PC-3 (cell line): ENCODE measurements around the gene SLC25A51. TPM values are rescaled to one million over a fixed set of nuclear protein-coding genes. Genes with fewer than 3 reads are reported as not detected.

Source experiments
- ATAC-seq: fragments of 200-7000 bp; cut with Tn5 transposase; 2 replicates; pipeline ENCODE4 v1.9.1; 2020; ENCODE audit warnings: mild to moderate bottlenecking, moderate library complexity
- BruUV-seq: library from RNA; stranded (reverse); fragments of 400-500 nt; replicated peaks from 2 replicates; lab custom pipeline; 2021; lab: Mats Ljungman, UMichigan
- CTCF ChIA-PET: fragments of 300-600 bp; sonication (Branson Sonifier 250); formaldehyde crosslinking; loops from one replicate; lab custom pipeline; 2022; ENCODE audit warnings: antibody characterized with exemption; lab: Charles Lee
- POLR2A ChIA-PET: fragments of 300-600 bp; sonication (Branson Sonifier 250); formaldehyde crosslinking; loops from one replicate; lab custom pipeline; 2022; ENCODE audit warnings: antibody characterized with exemption; ENCODE audit not compliant: unreplicated experiment; lab: Charles Lee
- DNase-seq: peaks from one replicate; pipeline ENCODE4 v3.0.0-alpha.2; 2015
- H2AFZ ChIP-seq: fragments of 300-600 bp; sonication (generic); 2 replicates; pipeline ENCODE4 v1.6.0; 2016; ENCODE audit warnings: antibody characterized with exemption, low read length
- H3F3A ChIP-seq: fragments of 300-600 bp; sonication (generic); one replicate; pipeline ENCODE4 v1.6.0; 2017; ENCODE audit warnings: antibody characterized with exemption, low read length, control low read depth, mild to moderate bottlenecking; ENCODE audit not compliant: unreplicated experiment
- H3K27ac ChIP-seq: fragments of 300-600 bp; sonication (generic); 2 replicates; pipeline ENCODE4 v1.5.1; 2016; ENCODE audit warnings: mild to moderate bottlenecking, low read length
- H3K27me3 ChIP-seq: fragments of 300-600 bp; sonication (generic); 2 replicates; pipeline ENCODE4 v1.6.1; 2016; ENCODE audit warnings: low read length, mixed read lengths
- H3K36me3 ChIP-seq: fragments of 300-600 bp; sonication (generic); 2 replicates; pipeline ENCODE4 v1.6.1; 2016; ENCODE audit warnings: low read depth, mixed run types, low read length, mixed read lengths
- H3K4me1 ChIP-seq: fragments of 300-600 bp; sonication (generic); 2 replicates; pipeline ENCODE4 v1.5.1; 2016; ENCODE audit warnings: low read length; ENCODE audit not compliant: insufficient read depth
- H3K4me2 ChIP-seq: fragments of 300-600 bp; sonication (generic); 2 replicates; pipeline ENCODE4 v1.6.0; 2016; ENCODE audit warnings: low read length
- H3K4me3 ChIP-seq: fragments of 300-600 bp; sonication (generic); 2 replicates; pipeline ENCODE4 v1.5.1; 2016; ENCODE audit warnings: mild to moderate bottlenecking, low read length, mixed read lengths
- H3K79me2 ChIP-seq: fragments of 300-600 bp; sonication (generic); 2 replicates; pipeline ENCODE4 v1.6.1; 2017; ENCODE audit warnings: low read length, mixed read lengths
- H3K9ac ChIP-seq: fragments of 300-600 bp; sonication (generic); 2 replicates; pipeline ENCODE4 v1.6.0; 2016; ENCODE audit warnings: mild to moderate bottlenecking, low read length
- H3K9me2 ChIP-seq: fragments of 300-600 bp; sonication (generic); replicated peaks from 2 replicates; pipeline ENCODE4 v1.6.1; 2016; ENCODE audit warnings: mixed run types, low read length, mixed read lengths
- H3K9me3 ChIP-seq: fragments of 300-600 bp; sonication (generic); 2 replicates; pipeline ENCODE4 v1.6.1; 2016; ENCODE audit warnings: low read length, mixed read lengths
- H4K20me1 ChIP-seq: fragments of 300-600 bp; sonication (generic); 2 replicates; pipeline ENCODE4 v1.6.1; 2016; ENCODE audit warnings: low read length, mixed read lengths
- CTCF ChIP-seq: fragments of 300-600 bp; sonication (generic); conservative IDR thresholded peaks from 2 replicates; pipeline ENCODE4 v1.5.1; 2017; ENCODE audit warnings: antibody characterized with exemption, low read depth, mild to moderate bottlenecking, low read length
- EZH2 ChIP-seq: fragments of 300-600 bp; sonication (generic); IDR thresholded peaks from one replicate; pipeline ENCODE4 v1.6.1; 2017; ENCODE audit warnings: antibody characterized with exemption, mild to moderate bottlenecking, low read length; ENCODE audit not compliant: unreplicated experiment
- EZH2phosphoT487 ChIP-seq: fragments of 300-600 bp; sonication (generic); IDR thresholded peaks from 2 replicates; pipeline ENCODE4 v1.6.1; 2018; ENCODE audit warnings: mild to moderate bottlenecking, antibody characterized with exemption, low read length, borderline replicate concordance
- intact Hi-C: fragments of 100-400 bp; cut with micrococcal nuclease; formaldehyde crosslinking; loops from 2 replicates; pipeline ENCODE4 v1.9.0; 2023
- total RNA-seq: library from RNA; depleted of rRNA; stranded (reverse); fragments of >200 nt; gene quantifications from 2 replicates; pipeline ENCODE4 v1.2.3, GENCODE V29; 2014

Gene SLC25A51
- total RNA-seq, 1 experiment from 2014 or later: 24.1 TPM

- Histone ChIP-seq H3K27ac (no peak overlapping the region), H3K9me2 (no peaks in the 10 kb centered on the region), H3K4me2 (no peak overlapping the region), H4K20me1 (peaks cover 11% of the 10 kb centered on the region; the same call in 1 of the 2 replicates), H2AFZ (no peak overlapping the region), H3K4me1 (peaks cover 24% of the 10 kb centered on the region), H3K9me3 (no peaks in the 10 kb centered on the region), H3K27me3 (no peaks in the 10 kb centered on the region), H3K4me3 (no peak overlapping the region), H3K79me2 (peaks cover 21% of the 10 kb centered on the region), H3K9ac (no peak overlapping the region), H3F3A (no peaks in the 10 kb centered on the region), H3K36me3 (no peaks in the 10 kb centered on the region)
- intact Hi-C loops: loop anchor here (10.0 kb wide), 1 partner anchor 422 kb away; the partner anchor contains the start of gene POLR1E
- BruUV-seq: no TSS peak
- no peak for TF ChIP-seq CTCF
- no peak for TF ChIP-seq EZH2phosphoT487
- TF ChIP-seq EZH2: no peak
- ChIA-PET CTCF (no interaction called here), POLR2A (no interaction called here)
- no peak for DNase-seq
- no peak for ATAC-seq
Observed at GRCh38 chr9:37906312-37907239, 2.6 kb upstream of the SLC25A51 start.

- ChIA-PET POLR2A (no interaction called here), CTCF (no interaction called here)
Observed at GRCh38 chr9:37905776-37906175, 1.8 kb upstream of the SLC25A51 start.

More at GRCh38 chr9:37905776-37906175, 1.8 kb upstream of the SLC25A51 start:
- intact Hi-C loops: loop anchor here (10.0 kb wide), 1 partner anchor 421 kb away; the partner anchor contains the start of gene POLR1E
- Histone ChIP-seq H3K27ac (no peak overlapping the region), H3K9ac (no peak overlapping the region), H3K4me3 (no peak overlapping the region), H3K27me3 (no peaks in the 10 kb centered on the region), H3K4me1 (peaks cover 25% of the 10 kb centered on the region), H3K9me3 (no peaks in the 10 kb centered on the region), H3K4me2 (no peak overlapping the region), H3K9me2 (no peaks in the 10 kb centered on the region), H3F3A (no peaks in the 10 kb centered on the region), H4K20me1 (peaks cover 11% of the 10 kb centered on the region; the same call in 1 of the 2 replicates), H2AFZ (no peak overlapping the region), H3K79me2 (peaks cover 28% of the 10 kb centered on the region), H3K36me3 (no peaks in the 10 kb centered on the region)
- TF ChIP-seq EZH2phosphoT487 (no peak), EZH2 (no peak), CTCF (no peak)
- no peak for ATAC-seq
- BruUV-seq: no TSS peak
- no peak for DNase-seq
